Activated CD4-positive, CD25-positive, alpha-beta regulatory T cell treated with anti-CD3 and anti-CD28 coated beads, Interleukin-2, amount 50 U/mL, for 16 hours (primary cell): ENCODE measurements around the gene COL4A2.
"Not testable (repeated sequence)": the region's sequence is repeated elsewhere in the genome, so short reads cannot be mapped to it uniquely, and the experiment has no call there.

Source experiments
- DNase-seq: peaks from one replicate; pipeline ENCODE4 v3.0.0-alpha.2; 2020; ENCODE audit warnings: low read depth, low spot score

The COL4A2 gene

DNA sequence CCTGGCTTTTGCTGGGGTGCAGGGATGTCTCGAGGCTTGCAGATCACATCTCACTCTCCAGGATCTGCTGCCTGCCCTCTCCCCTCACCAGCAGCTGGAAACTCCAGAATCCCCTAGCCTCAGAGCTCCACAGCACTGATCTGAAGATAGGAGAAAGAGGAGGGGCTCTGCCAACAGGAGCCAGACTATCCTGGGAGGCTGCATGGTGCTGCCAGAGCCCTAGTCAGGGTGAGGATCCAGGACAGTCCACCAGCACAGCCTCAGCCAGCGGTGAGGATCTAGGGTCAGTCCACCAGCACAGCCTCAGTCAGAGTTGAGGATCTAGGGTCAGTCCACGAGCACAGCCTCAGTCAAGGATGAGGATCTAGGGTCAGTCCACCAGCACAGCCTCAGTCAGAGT lies 189.2 kb downstream of the COL4A2 start:
- DNase-seq = no peak

- DNase-seq = no peak
These were observed 189.9 kb downstream of the COL4A2 start for GRCh38 chr13:110497003-110497402.

- not testable (repeated sequence) for DNase-seq
These were observed 190.8 kb downstream of the COL4A2 start for GRCh38 chr13:110497896-110498295.

DNA sequence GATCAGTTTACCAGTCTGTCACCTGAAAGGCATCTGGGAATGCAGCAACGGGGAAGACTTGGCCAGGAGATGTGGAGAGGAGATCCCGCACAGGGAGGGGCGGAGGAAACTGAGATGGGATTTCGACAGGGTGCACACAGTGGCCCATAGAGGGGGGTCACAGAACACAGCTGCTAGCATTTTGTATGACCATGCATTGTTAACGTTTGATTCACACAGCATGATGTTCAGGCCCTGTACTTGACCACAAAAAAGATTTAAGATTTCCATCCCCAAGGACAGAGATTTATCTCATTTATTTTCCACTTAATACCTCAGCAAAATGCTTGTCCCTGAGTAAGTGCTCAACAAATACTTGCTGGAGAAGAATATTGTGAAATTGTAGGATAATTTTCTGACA lies 191.2 kb downstream of the COL4A2 start:
- DNase-seq = no peak

DNA sequence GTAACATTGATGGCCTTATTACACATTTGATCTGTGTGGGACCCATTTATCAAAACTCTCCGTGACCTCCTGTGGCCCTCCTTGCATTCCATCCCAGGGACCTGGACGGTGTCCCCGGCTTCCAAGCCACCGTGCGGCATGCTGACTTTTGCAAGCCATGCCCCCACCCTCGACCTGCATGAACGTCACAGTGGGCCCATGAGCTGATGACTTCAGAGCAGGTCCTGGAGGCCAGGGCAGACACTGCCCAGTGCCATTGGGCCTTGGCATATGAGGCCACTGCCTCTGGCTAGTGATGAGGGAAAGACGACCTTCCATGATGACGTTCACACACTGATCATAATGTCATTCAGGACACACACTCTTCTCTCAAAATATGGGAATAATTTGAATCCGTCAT lies 191.7 kb downstream of the COL4A2 start:
- no peak for DNase-seq

DNA sequence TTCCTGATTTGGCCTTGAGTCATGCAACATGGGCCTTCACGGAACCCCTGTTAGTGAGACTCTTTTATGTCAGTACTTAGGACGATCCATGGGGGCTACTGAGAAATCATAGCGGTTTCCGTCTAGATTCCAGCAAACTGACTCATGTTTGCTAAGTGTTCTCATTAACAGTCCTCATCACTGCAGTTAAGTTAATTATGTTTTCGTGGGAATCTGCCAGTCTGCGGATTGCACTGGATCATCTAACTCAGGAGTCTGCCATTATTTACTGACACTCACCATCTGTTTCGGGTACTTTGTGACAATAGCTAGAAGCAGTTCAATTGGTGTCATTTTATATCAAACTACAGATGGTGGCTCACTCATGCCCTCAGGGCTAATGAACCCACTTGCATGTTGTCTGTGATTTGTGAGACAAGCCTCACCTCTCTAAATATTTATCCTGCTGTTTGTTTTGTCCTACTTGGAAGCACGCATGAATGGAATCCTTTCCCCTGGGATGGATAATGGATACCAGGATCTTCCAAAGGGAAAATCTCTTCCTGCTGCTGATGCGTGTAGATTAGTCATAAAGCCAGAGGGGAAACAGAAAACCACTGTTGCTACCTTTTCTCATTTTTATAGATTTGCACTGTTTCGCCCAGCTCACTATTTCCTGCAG lies 192.7 kb downstream of the COL4A2 start:
- DNase-seq = no peak

DNA sequence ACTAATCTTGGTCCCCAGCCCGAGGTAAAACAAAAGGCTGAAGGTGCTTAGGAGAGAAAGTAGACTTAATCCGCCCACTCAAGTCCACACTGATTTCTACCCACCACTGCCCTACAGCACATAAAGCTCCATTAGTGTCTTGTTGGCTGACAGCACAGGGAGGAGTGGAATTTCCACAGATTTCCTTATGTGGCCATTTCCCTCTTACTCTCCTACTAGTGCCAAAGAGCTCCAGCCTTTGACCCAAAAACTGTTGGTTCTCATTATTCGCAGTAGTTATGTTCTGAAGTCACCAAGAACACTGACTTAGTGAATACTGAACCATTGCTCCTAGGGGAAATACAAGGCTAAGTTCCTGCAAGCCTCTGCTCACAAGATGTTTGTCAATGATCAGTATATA lies 193.3 kb downstream of the COL4A2 start:
- no peak for DNase-seq

- DNase-seq = no peak
These were observed 194.1 kb downstream of the COL4A2 start for GRCh38 chr13:110501188-110501587.

GRCh38 chr13:110503037-110503901 lies 196.2 kb downstream of the COL4A2 start:
- DNase-seq = no peak

- DNase-seq = no peak
These were observed 197.0 kb downstream of the COL4A2 start for GRCh38 chr13:110503979-110504499.

DNA sequence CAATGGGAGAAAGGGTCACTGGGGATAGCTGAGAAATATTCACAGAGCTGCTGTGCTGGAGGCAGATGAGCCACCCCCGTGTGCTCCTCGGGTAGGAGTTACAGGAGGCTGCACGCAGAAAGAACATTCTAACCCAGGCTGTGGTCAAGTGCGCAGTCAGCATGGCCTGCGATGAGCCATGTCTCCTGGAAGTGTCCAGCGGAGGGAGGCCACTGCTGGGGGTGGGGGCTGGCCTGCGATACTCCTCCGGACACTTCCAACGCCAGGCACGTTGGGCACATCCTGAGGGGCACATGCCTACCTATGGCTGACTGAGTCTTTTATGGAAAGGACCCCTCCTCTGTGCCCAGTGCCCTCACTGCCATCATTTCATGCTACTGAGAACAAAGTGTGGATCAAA lies 198.5 kb downstream of the COL4A2 start:
- DNase-seq = no peak

- DNase-seq = no peak
These were observed 199.3 kb downstream of the COL4A2 start for GRCh38 chr13:110506396-110506795.

GRCh38 chr13:110506859-110507566 lies 199.9 kb downstream of the COL4A2 start:
- no peak for DNase-seq

- no peak for DNase-seq
These were observed 200.7 kb downstream of the COL4A2 start for GRCh38 chr13:110507678-110508381.

- no peak for DNase-seq
These were observed 202.4 kb downstream of the COL4A2 start for GRCh38 chr13:110509478-110509926.

DNA sequence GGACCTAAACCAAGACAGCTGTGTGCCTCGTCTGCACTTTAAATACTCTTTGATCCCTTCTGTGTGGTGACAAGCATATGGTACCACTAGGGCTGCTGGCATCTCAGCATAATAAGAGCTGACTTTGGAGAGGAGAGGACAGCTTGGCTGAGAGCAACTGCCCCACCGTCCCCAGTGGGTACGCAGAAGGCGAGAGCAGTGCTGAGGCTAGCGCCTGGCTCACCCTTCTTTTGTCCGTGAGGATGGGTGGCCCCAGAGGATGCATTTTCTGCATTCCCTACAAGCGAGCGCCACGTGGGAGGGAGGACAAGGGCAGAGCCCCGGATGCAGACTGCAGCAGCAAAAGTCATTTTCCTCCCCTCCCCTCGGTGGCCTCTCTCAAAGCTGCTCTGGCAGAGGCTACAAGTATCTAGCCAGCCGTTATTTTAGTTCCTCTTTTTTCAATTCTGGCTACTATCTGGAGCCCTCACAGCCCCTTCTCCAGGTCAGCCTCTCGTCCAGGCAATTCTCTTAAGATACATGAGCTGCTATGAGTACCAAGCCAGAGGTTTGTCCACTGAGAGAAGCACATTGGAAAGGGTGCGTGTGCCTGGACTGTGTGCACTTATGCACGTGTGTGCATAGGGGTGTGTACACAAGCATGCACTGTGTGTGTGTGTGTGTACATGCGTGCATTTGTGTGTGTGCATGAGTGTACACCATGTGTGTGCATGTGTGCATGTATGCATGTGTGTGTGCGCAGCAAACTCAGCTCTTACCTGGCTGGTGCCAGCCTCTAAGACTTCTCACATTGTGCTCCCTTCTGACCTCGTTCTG lies 203.1 kb downstream of the COL4A2 start:
- no peak for DNase-seq

DNA sequence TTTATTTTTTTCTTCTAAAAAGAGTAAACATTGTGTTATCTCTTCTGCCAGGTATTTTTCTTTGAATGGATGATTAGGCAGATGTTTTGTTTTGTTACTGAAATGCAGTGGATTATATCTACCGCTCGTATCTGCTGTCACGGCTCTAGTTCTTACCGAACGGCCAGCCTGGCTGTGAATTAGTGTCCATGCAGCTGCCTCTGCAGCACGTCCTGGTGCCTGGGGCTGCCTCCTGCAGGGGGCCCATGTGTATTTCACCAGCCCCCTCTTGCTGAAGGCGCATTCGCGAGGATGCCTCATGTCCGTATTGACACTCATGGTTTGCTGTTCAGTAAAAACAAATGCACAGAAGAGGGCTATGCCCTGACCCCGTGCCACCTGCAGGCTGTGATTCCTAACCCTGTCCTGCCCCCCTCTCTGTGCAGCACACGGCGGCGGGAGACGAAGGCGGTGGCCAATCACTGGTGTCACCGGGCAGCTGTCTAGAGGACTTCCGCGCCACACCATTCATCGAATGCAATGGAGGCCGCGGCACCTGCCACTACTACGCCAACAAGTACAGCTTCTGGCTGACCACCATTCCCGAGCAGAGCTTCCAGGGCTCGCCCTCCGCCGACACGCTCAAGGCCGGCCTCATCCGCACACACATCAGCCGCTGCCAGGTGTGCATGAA lies 204.6 kb downstream of the COL4A2 start:
- DNase-seq = no peak

GRCh38 chr13:110512198-110512740 lies 205.2 kb downstream of the COL4A2 start:
- DNase-seq = no peak

DNA sequence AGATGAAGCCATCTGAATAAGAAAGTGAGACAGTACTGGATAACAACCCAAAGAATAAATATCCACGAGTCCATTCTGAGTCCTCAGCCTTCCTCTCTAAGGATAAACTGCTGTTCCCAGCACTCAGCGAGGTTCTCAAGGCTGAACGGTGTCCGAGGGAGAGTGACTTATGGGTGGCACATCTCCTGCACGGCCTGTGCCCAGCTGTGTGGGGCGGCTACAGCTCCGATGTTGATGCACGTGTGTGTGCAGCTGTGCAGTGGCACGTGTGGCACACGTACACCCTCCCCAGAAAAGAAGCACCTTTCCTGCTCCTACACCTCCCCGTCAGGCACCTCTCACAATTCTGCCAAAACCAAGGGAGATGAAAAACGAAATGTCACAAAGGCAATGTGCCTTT lies 209.4 kb downstream of the COL4A2 start:
- no peak for DNase-seq
